T-cell (primary cell): Measurements from ENCODE around the gene CCNL2. TPM values are rescaled to one million over a fixed set of nuclear protein-coding genes. Genes with fewer than 3 reads are reported as not detected.

Source experiments
- total RNA-seq, 35 experiments: library from RNA in 6 of 35; stranded (reverse) in 6 of 35; fragments of 120-200 nt in 1 of 35; gene quantifications; one replicate each; pipeline versions ENCODE4 v1.2.1 to v1.2.4 and lab custom pipeline; 2013 to 2026

Gene CCNL2
- total RNA-seq, 5 donors from 2014 or later (not counting 1 experiment from before 2014, with no cell fraction given): 250 to 418 (median 376) TPM

Other genes with a start within 250 kb of the CCNL2 start
- 1 to 10 TPM in 1 of 5 donors, under 1 TPM in 3, not detected in 1; 0.26 to 1.0 (median 0.47) TPM for gene TTLL10, start 225.5 kb downstream of the CCNL2 start, total RNA-seq
- gene TNFRSF18, start 192.7 kb downstream of the CCNL2 start, total RNA-seq: 10 to 100 TPM in 4 of 5 donors, 1 to 10 TPM in 1; 6.4 to 20.5 (median 13.3) TPM
- 10 to 100 TPM; 15.1 to 35.4 (median 17.8) TPM for gene TNFRSF4, start 185.2 kb downstream of the CCNL2 start, total RNA-seq
- gene SDF4, start 167.3 kb downstream of the CCNL2 start, total RNA-seq: 100 to 1,000 TPM in 4 of 5 donors, 10 to 100 TPM in 1; 98.6 to 151 (median 141) TPM
- 10 to 100 TPM in 4 of 5 donors, 1 to 10 TPM in 1; 10.0 to 30.4 (median 25.1) TPM for gene B3GALT6, start 167.1 kb downstream of the CCNL2 start, total RNA-seq
- 1 to 10 TPM; 2.8 to 4.2 (median 4.0) TPM for gene C1QTNF12, start 152.6 kb downstream of the CCNL2 start, total RNA-seq
- gene UBE2J2, start 125.5 kb downstream of the CCNL2 start, total RNA-seq: 10 to 100 TPM; 60.8 to 89.8 (median 83.6) TPM
- gene SCNN1D, start 118.9 kb downstream of the CCNL2 start, total RNA-seq: 10 to 100 TPM in 4 of 5 donors, 1 to 10 TPM in 1; 9.5 to 15.3 (median 11.1) TPM
- 100 to 1,000 TPM in 2 of 5 donors, 10 to 100 TPM in 3; 63.0 to 107 (median 99.8) TPM for gene ACAP3, start 91.4 kb downstream of the CCNL2 start, total RNA-seq
- 10 to 100 TPM; 16.7 to 26.4 (median 22.6) TPM for gene PUSL1, start 90.7 kb downstream of the CCNL2 start, total RNA-seq
- gene INTS11, start 74.7 kb downstream of the CCNL2 start, total RNA-seq: 100 to 1,000 TPM; 161 to 200 (median 182) TPM
- 10 to 100 TPM; 15.8 to 35.8 (median 29.9) TPM for gene CPTP, start 74.5 kb downstream of the CCNL2 start, total RNA-seq
- gene TAS1R3, start 68.1 kb downstream of the CCNL2 start, total RNA-seq: 1 to 10 TPM; 1.6 to 2.3 (median 2.1) TPM
- gene DVL1, start 49.9 kb downstream of the CCNL2 start, total RNA-seq: 10 to 100 TPM; 43.6 to 70.4 (median 64.9) TPM
- gene MXRA8, start 40.8 kb downstream of the CCNL2 start, total RNA-seq: 1 to 10 TPM in 4 of 5 donors, under 1 TPM in 1; 0.99 to 6.8 (median 1.9) TPM
- 10 to 100 TPM; 58.8 to 91.7 (median 86.0) TPM for gene AURKAIP1, start 24.1 kb downstream of the CCNL2 start, total RNA-seq
- gene MRPL20, start 8.0 kb upstream of the CCNL2 start, total RNA-seq: 100 to 1,000 TPM; 106 to 123 (median 114) TPM
- gene ANKRD65, start 21.9 kb upstream of the CCNL2 start, total RNA-seq: under 1 TPM in 1 of 5 donors, not detected in 4; 0.20 TPM
- under 1 TPM in 3 of 5 donors, not detected in 2; 0.15 to 0.54 (median 0.26) TPM for gene VWA1, start 36.4 kb upstream of the CCNL2 start, total RNA-seq
- gene ATAD3C, start 50.4 kb upstream of the CCNL2 start, total RNA-seq: 1 to 10 TPM in 3 of 5 donors, under 1 TPM in 2; 0.59 to 3.1 (median 1.4) TPM
- gene ATAD3B, start 72.4 kb upstream of the CCNL2 start, total RNA-seq: 10 to 100 TPM; 52.1 to 69.3 (median 57.2) TPM
- gene ATAD3A, start 112.8 kb upstream of the CCNL2 start, total RNA-seq: 10 to 100 TPM; 24.6 to 42.5 (median 31.1) TPM
- gene TMEM240, start 141.3 kb upstream of the CCNL2 start, total RNA-seq: 1 to 10 TPM; 1.0 to 3.1 (median 1.4) TPM
- 100 to 1,000 TPM; 112 to 135 (median 134) TPM for gene SSU72, start 175.5 kb upstream of the CCNL2 start, total RNA-seq
- gene FNDC10, start 200.8 kb upstream of the CCNL2 start, total RNA-seq: 1 to 10 TPM; 2.1 to 6.3 (median 5.9) TPM
- gene MIB2, start 216.2 kb upstream of the CCNL2 start, total RNA-seq: 100 to 1,000 TPM in 3 of 5 donors, 10 to 100 TPM in 2; 68.9 to 105 (median 103) TPM
- gene MMP23B, start 232.8 kb upstream of the CCNL2 start, total RNA-seq: 10 to 100 TPM in 1 of 5 donors, 1 to 10 TPM in 4; 4.8 to 11.2 (median 6.8) TPM